ENCODE data around the gene RNASE11. TPM values are rescaled to one million over a fixed set of nuclear protein-coding genes. Genes with fewer than 3 reads are reported as not detected.
"Not testable (repeated sequence)": the region's sequence is repeated elsewhere in the genome, so short reads cannot be mapped to it uniquely, and the experiment has no call there.

RNASE11 gene
- total and polyA plus RNA-seq, 5 donors = not detected

- intact Hi-C loops (cut with DNase I) = loop anchor here in 3 of 4 donors (10.0 kb wide), 4 partner anchors 69 to 279 kb away; partner anchors contain the start of genes PARP2 (in 1 of the 3) and TEP1 (in 1 of the 3)
- 77% methylated on average over 13 of the region's 13 CpGs for WGBS
- ATAC-seq = no peak
- no peaks in the 10 kb centered on the region for H3K27me3 ChIP-seq (ENCODE audit: control insufficient read depth, insufficient read depth)
- no peaks in the 10 kb centered on the region for H3K9me3 ChIP-seq (ENCODE audit: control insufficient read depth, low read length)
- no peaks in the 10 kb centered on the region for H3K4me1 ChIP-seq (ENCODE audit: control insufficient read depth, insufficient read depth, low read length)
- no peak for DNase-seq
- no peak overlapping the region for H3K27ac ChIP-seq (ENCODE audit: low read length)
- no peak overlapping the region for H3K4me3 ChIP-seq (ENCODE audit: low read length)
These were observed 16.3 kb upstream of the RNASE11 start for GRCh38 chr14:20603813-20604690.

DNA sequence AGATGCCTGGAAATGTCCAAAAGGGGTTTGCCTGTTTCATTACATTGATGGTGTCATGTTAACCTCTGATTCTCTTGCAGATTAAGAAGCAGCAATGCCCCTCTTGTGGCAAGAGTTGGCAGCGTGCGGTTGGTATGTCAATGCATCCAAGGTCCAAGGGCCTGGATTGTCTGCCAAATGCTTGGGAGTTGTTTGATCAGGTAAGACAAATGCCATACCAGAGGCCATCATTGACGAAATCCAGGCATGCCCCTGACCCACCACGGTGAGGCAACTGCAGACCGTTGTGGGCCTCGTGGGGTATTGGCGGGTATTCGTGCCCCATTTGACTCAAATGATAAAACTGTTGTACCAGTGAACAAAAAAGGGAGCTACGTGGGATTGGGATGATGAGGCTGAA lies 14.8 kb upstream of the RNASE11 start:
- ATAC-seq (no peak), DNase-seq (no peak)
- Histone ChIP-seq H3K27me3 (ENCODE audit: control insufficient read depth, insufficient read depth) (no peaks in the 10 kb centered on the region), H3K9me3 (ENCODE audit: control insufficient read depth, low read length) (no peaks in the 10 kb centered on the region), H3K4me3 (ENCODE audit: low read length) (no peak overlapping the region), H3K4me1 (ENCODE audit: control insufficient read depth, insufficient read depth, low read length) (no peaks in the 10 kb centered on the region), H3K27ac (ENCODE audit: low read length) (no peak overlapping the region)
- 92% methylated on average over 9 of the region's 9 CpGs for WGBS
- intact Hi-C loops (cut with DNase I) = loop anchor here in 3 of 4 donors (10.0 kb wide), 4 partner anchors 68 to 278 kb away; partner anchors contain the start of genes PARP2 (in 1 of the 3) and TEP1 (in 1 of the 3)

DNA sequence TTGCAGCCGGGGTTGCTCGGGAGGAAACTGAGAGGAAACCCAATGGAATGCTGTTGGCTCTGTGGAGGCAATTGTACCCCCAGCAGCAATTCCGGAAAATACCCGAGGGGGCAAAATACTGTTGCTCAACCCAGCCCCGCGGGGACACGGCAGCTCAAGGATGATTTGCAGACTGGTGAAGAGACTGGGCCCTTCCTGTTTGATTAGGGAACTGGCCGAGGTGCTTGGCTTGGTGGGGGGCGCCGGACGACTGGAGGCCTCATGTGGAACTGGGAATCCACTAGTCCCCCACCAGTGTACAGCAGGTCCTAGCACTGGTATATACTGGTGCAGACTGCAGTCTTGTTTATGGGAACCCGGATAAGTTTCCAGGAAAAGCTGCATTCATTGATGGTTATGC lies 13.7 kb upstream of the RNASE11 start:
- WGBS = 72% methylated on average over 12 of the region's 12 CpGs
- Histone ChIP-seq H3K27me3 (ENCODE audit: control insufficient read depth, insufficient read depth) (no peaks in the 10 kb centered on the region), H3K4me1 (ENCODE audit: control insufficient read depth, insufficient read depth, low read length) (no peaks in the 10 kb centered on the region), H3K4me3 (ENCODE audit: low read length) (no peak overlapping the region), H3K27ac (ENCODE audit: low read length) (no peak overlapping the region), H3K9me3 (ENCODE audit: control insufficient read depth, low read length) (no peaks in the 10 kb centered on the region)
- intact Hi-C loops (cut with DNase I) = loop anchor here in 3 of 4 donors (10.0 kb wide), 4 partner anchors 67 to 277 kb away; partner anchors contain the start of genes PARP2 (in 1 of the 3) and TEP1 (in 1 of the 3)
- DNase-seq = no peak
- ATAC-seq = no peak

DNA sequence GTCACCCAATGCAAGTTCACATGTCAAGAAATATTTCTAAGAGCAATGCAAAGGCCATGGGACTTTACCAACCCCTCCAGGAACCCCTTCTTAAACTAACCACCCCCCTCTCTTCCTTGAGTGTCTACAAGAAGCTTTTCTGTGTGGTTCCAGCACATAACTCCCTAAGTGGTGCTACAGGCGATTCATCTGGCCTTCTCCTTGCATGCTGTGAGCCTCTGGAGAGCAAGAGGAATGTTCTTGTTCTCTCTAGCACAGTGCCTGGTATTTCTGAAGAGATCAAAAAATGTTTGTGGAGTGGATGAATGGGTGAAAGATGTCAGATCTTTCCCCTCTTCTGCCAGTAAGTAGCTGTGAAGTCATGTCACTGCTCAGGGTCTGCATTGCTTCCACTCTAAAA lies 9.3 kb upstream of the RNASE11 start:
- WGBS = 87% methylated on average over 1 of the region's 1 CpG
- H3K27ac ChIP-seq (ENCODE audit: low read length) = no peak overlapping the region

DNA sequence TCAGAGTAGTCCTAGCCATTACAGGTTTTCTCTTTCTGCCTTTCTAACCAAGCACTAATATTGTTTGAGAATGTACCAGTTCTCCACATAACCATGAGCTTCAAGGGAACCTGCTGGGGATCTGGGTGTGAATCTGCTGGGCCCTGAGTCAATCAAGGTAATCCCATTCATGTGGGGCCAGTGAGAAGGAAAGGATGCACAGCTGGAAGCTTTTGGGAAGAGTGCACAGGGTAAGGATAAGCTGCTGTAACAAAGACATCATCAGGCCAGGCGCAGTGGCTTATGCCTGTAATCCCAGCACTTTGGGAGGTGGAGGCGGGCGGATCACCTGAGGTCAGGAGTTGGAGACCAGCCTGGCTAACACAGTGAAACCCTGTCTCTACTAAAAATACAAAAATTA lies 7.9 kb upstream of the RNASE11 start:
- WGBS = 94% methylated on average over 3 of the region's 3 CpGs
- H3K4me1 ChIP-seq (ENCODE audit: control insufficient read depth, insufficient read depth, low read length); H3K9me3 ChIP-seq (ENCODE audit: control insufficient read depth, low read length); ATAC-seq; intact Hi-C loops (cut with DNase I); DNase-seq; H3K27ac ChIP-seq (ENCODE audit: low read length); H3K27me3 ChIP-seq (ENCODE audit: control insufficient read depth, insufficient read depth); H3K4me3 ChIP-seq (ENCODE audit: low read length): not testable (repeated sequence)

More for the DNA sequence above, 9.3 kb upstream of the RNASE11 start:
- H3K4me3 ChIP-seq (ENCODE audit: low read length) = no peak overlapping the region
- intact Hi-C loops (cut with DNase I) = no loop called here
- no peaks in the 10 kb centered on the region for H3K4me1 ChIP-seq (ENCODE audit: control insufficient read depth, insufficient read depth, low read length)
- ATAC-seq (no peak), DNase-seq (no peak)
- H3K27me3 ChIP-seq (ENCODE audit: control insufficient read depth, insufficient read depth) = no peaks in the 10 kb centered on the region
- no peaks in the 10 kb centered on the region for H3K9me3 ChIP-seq (ENCODE audit: control insufficient read depth, low read length)

DNA sequence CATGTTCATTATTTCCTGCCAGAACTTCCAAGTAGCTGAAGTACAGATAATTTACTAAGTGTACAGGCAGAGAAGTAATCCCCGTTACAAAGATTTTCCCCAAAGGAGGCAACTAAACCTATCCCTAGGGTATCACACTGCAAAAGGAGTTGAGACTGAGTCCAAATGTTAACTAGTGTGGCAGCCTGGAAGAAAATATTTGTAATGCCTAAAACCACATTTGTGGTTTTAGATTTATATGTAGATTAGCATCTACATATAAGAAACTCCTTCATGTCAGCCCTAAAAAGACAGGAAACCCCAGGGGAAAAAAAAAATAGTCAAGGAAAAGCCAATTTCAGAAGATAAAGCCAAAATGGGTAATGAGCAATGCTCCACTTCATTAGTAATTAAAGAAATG lies 4.8 kb upstream of the RNASE11 start:
- Histone ChIP-seq H3K27me3 (ENCODE audit: control insufficient read depth, insufficient read depth) (no peaks in the 10 kb centered on the region), H3K27ac (ENCODE audit: low read length) (no peak overlapping the region), H3K4me3 (ENCODE audit: low read length) (no peak overlapping the region), H3K9me3 (ENCODE audit: control insufficient read depth, low read length) (no peaks in the 10 kb centered on the region), H3K4me1 (ENCODE audit: control insufficient read depth, insufficient read depth, low read length) (no peaks in the 10 kb centered on the region)
- 34% methylated on average over 1 of the region's 1 CpG for WGBS
- no peak for ATAC-seq
- no peak for DNase-seq
- intact Hi-C loops (cut with DNase I) = no loop called here

DNA sequence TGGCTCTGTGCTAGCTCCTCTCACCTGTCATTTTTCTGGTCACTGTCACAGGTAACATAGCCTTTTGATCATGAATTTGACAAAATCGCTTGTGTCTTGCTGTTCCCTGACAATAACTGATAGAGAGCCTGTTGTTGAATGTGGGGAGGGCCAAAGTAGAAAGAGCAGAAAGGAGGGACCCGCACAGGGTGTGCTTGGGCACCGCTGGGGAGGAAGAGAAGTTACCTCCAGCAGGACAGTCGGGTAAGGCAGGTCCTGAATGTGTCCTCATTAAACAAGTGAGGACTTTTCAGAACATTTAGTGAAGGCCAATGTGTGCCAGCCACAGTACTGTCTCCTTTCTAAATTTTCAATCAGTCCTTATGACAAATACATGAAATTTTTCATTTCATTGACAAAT lies 3.4 kb upstream of the RNASE11 start, which contains the start of gene RNASE12:
Gene RNASE12 (minus strand): TSS at position 142 of the 400 bp plus-strand sequence. CDS start 653 bp downstream, outside the sequence.
- no peak for ATAC-seq
- Histone ChIP-seq H3K27me3 (ENCODE audit: control insufficient read depth, insufficient read depth) (no peaks in the 10 kb centered on the region), H3K4me1 (ENCODE audit: control insufficient read depth, insufficient read depth, low read length) (no peaks in the 10 kb centered on the region), H3K4me3 (ENCODE audit: low read length) (no peak within 1 kb of the TSS), H3K27ac (ENCODE audit: low read length) (no peak within 1 kb of the TSS), H3K9me3 (ENCODE audit: control insufficient read depth, low read length) (no peaks in the 10 kb centered on the region)
- WGBS = 79% methylated on average over 4 of the region's 4 CpGs
- intact Hi-C loops (cut with DNase I) = no loop called here
- DNase-seq = no peak

GRCh38 chr14:20583908-20584307 lies 3.9 kb downstream of the RNASE11 start:
- H3K27me3 ChIP-seq (ENCODE audit: control insufficient read depth, insufficient read depth) = no peaks in the 10 kb centered on the region
- 69% methylated on average over 5 of the region's 5 CpGs for WGBS
- ATAC-seq = no peak

GRCh38 chr14:20583142-20583541 lies 4.7 kb downstream of the RNASE11 start:
- DNase-seq = no peak
- ATAC-seq = no peak
- Histone ChIP-seq H3K4me1 (ENCODE audit: control insufficient read depth, insufficient read depth, low read length) (no peaks in the 10 kb centered on the region), H3K4me3 (ENCODE audit: low read length) (no peak overlapping the region), H3K27me3 (ENCODE audit: control insufficient read depth, insufficient read depth) (no peaks in the 10 kb centered on the region), H3K27ac (ENCODE audit: low read length) (no peak overlapping the region), H3K9me3 (ENCODE audit: control insufficient read depth, low read length) (no peaks in the 10 kb centered on the region)
- intact Hi-C loops (cut with DNase I) = no loop called here

More at GRCh38 chr14:20583908-20584307, 3.9 kb downstream of the RNASE11 start:
- DNase-seq = no peak
- Histone ChIP-seq H3K4me1 (ENCODE audit: control insufficient read depth, insufficient read depth, low read length) (no peaks in the 10 kb centered on the region), H3K27ac (ENCODE audit: low read length) (no peak overlapping the region), H3K9me3 (ENCODE audit: control insufficient read depth, low read length) (no peaks in the 10 kb centered on the region), H3K4me3 (ENCODE audit: low read length) (no peak overlapping the region)
- intact Hi-C loops (cut with DNase I) = no loop called here

- intact Hi-C loops (cut with DNase I) = no loop called here
- Histone ChIP-seq H3K27me3 (ENCODE audit: control insufficient read depth, insufficient read depth) (no peaks in the 10 kb centered on the region), H3K9me3 (ENCODE audit: control insufficient read depth, low read length) (no peaks in the 10 kb centered on the region), H3K4me3 (ENCODE audit: low read length) (no peak overlapping the region), H3K27ac (ENCODE audit: low read length) (no peak overlapping the region), H3K4me1 (ENCODE audit: control insufficient read depth, insufficient read depth, low read length) (no peaks in the 10 kb centered on the region)
- DNase-seq = no peak
- 81% methylated on average over 4 of the region's 4 CpGs for WGBS
- ATAC-seq = no peak
These were observed 7.6 kb downstream of the RNASE11 start for GRCh38 chr14:20580242-20580641.

DNA sequence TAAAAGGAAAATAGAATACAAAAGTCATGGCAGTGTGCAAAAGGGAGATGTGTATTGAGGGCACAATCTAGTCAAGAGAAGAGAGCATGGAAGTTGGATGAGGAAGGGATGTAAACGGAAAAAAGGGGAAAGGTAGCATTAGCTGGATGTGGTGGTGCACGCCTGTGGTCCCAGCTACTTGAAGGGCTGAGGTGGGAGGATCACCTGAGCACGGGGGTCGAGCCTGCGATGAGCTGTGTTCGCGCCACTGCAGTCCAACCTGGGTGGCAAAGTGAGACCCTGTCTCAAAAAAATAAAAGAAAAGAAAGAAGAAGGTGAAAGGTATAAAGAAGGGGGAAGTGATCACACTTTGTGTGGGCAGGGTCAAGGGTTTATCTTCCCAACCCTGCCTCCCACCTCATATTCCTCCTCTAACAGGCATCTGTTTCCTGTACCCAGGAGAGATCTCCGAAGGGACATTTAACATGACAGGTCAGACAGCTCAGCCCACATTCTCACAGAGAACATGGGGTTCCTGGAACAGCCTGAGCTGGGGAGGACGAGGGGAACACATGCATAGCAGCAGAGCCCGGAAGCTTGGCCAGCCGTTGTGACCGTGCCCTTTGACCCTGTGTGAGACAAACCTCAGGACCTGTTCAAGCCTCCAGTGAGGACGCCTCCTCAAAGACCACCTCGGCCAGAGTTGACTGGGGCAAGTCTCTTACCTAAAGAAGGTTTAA lies 8.9 kb downstream of the RNASE11 start:
- H3K27ac ChIP-seq (ENCODE audit: low read length) = no peak overlapping the region
- 66% methylated on average over 14 of the region's 14 CpGs for WGBS
- ATAC-seq = no peak
- no peaks in the 10 kb centered on the region for H3K9me3 ChIP-seq (ENCODE audit: control insufficient read depth, low read length)
- H3K4me1 ChIP-seq (ENCODE audit: control insufficient read depth, insufficient read depth, low read length) = no peaks in the 10 kb centered on the region
- H3K27me3 ChIP-seq (ENCODE audit: control insufficient read depth, insufficient read depth) = no peaks in the 10 kb centered on the region
- no peak overlapping the region for H3K4me3 ChIP-seq (ENCODE audit: low read length)
- intact Hi-C loops (cut with DNase I) = no loop called here
- DNase-seq = peak in 1 of 3 donors; percentile 35

All from right cardiac atrium (tissue), 5 donors.